Glomerular visceral epithelial cell (primary cell): ENCODE data around the gene STXBP3.

ENCODE experiments used
- DNase-seq: peaks from one replicate; pipeline ENCODE4 v3.0.0-alpha.2; 2016; ENCODE audit errors: extremely low spot score

Gene STXBP3

DNA sequence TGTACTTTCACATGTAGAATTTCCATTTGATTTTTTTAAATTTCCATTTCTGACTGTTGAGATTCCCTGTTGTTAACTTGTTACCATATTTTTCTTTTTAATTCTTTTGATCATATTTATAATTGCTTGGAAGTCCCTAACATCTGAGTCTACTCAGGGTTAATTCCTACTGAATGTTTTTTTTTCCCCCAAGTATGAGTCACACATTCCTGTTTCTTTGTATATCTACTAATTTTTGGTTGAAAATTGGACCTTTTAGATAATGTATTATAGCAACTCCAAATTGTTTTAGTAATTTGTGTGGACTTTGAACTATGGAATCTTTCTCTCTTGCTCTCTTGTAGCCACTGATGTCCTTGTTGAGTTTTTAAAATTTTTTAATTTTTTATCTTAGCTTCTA is 54.6 kb downstream of the STXBP3 start:
- no peak for DNase-seq

DNA sequence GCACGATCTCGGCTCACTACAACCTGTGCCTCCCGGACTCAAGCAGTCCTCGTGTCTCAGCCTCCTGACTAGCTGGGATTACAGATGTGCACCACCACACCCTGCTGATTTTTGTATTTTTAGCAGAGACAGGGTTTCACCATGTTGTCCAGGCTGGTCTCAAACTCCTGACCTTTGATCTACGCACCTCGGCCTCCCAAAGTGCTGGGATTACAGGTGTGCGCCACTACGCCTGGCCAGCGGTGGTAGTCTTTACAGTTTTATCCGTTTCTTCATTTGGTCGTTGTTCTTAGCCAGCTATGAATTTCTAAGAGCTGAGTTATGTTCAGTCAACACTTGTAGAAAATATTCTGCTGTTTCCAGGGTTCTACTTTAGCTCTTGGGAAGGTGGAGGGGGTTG is 57.1 kb downstream of the STXBP3 start:
- DNase-seq = no peak

DNA sequence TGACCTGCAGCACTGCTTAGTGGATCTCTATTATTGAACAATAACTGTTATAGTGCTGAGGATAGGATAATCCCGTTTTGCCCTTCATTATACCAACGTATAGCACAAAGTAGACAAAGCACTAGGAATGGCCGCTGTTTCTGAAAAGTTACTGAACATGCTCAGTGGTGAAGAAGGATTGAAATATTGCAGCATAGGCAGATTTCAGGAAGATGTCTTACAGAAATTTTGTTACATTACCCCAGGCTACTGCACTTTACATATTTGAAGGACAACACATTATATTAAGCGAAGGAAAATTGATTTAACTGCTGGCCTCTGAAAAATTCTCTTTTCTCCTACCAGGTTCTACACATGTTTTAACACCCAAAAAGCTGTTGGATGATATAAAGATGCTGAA is 62.0 kb downstream of the STXBP3 start:
- no peak for DNase-seq

DNA sequence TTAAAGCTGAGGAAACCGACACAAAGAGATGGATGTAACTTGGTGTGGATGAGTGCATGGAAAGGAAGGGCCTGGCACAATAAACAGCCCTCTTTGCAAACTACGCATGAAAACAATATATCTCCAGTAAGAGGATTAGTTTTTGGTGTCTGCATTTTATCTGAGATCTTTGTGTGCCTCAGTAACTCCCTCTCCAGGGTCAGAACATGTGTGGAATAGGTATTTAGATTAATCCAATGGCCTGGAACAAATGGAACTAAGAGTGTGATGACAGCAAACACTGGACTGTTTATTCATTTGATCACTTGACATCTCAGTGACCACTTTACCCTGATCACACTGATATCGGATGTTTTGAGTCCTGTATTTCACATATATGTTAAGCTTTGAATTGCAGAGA is 65.1 kb downstream of the STXBP3 start:
- no peak for DNase-seq

DNA sequence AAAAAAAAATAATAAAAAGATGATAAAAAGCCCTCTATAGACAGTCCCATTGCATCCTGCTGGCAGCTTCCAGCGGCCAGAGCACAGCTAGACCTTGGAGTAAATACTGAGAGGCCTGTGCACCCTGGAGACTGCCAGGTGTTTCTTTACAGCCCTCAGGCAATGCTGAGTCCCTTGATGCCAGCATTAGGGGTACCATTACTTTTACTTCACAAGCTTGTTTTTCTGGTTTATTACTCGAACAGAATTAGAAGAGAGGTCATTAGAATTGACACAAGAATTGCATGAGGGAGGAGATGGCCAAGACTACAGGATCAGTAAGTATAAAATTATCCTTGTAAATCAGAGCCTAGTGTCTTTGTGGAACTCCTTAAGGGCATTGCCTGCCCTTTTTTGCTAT is 66.9 kb downstream of the STXBP3 start:
- no peak for DNase-seq

DNA sequence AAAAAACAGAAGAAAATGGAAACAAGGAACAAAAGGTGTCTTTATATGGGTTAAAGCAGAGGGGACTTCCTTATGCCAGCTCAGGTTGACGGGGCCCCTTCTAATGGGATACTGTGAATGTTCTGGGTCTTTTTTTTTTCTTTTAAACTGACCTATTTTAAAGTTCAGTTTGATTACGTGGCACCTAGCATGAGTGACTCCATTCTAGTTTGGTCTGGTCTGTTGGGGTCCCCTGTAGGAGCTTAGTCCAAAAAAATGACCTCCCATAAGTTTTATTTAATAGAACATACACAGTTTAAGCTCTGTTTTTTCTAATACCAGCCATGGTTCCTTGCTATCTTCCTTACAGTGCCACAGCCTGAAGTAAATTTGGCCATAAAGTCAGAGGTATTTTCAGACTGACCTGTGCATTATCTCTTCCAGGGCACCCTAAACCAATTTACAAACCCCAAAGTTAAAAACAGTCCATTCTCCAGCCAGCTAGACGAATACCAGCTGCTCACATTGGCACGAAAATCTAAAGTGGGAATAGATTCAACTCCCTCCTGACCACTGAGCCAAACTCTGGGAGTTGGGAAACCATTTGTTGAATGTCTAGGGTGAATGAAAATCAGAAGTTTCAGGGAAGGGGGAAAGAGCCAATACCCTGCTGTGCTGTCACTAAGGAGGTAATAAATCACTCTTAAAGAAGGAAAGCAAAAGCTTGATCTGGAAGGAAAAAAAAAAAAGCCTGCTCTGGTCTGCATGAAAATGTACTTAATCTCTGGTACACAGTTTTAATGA is 68.1 kb downstream of the STXBP3 start:
- peak; percentile 10 for DNase-seq

DNA sequence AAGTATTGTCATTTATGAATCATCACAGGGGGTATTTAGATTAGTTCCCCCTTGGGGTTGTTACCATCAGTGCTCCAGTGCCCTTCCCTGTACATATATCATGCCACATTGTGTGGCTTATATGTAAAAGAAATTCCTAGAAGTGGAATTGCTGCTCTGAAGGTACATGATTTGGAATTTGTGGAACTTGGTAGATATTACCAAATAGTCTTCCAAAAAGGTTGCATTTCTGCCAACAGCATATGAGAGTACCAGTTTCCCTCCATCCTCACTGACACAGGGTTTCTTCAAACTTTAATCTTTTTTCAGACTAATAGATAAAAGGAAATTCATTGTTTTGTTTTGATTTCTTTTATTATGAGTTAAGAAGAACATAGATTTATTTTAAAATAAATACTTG is 69.1 kb downstream of the STXBP3 start:
- DNase-seq = no peak

DNA sequence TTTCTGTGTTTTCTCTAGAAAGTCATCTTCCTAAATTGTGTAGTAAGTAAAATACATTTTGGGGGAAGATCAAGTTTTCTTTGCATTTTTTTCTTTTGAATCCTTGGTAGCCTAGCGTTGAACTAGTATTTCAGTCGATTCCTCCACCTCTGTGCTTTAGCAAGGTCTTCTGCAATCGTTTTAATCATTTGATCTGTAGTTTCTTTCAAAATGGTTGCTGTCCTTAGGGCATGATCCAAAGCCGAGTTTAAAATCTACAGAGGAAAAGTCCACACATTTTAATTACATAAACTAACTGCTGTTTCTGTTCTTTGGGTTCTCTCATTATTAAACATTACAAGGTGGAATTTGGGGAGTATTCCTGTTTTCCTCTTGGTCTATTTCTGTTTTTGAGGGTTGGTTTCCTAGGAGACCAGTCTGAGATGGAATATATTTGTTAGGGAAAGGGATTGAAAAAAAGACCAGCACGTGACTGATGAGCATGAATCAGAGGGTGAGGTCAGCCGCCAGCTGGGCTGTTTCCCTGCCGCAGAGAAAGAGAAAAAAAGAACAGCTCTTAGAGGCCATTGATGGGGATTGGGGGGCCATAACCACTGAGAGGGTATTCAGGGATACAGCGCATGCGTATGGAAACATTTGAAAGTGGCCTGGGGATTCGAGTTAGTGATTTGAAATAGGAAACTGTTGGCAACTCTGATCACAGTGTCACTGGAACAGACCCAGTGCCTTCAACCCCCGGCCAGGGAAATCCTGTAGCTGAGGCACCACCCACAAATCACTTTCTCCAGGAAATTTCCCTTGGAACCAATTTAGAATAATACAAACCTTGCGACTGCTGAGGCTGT is 69.8 kb downstream of the STXBP3 start:
- peak; percentile 89 for DNase-seq

DNA sequence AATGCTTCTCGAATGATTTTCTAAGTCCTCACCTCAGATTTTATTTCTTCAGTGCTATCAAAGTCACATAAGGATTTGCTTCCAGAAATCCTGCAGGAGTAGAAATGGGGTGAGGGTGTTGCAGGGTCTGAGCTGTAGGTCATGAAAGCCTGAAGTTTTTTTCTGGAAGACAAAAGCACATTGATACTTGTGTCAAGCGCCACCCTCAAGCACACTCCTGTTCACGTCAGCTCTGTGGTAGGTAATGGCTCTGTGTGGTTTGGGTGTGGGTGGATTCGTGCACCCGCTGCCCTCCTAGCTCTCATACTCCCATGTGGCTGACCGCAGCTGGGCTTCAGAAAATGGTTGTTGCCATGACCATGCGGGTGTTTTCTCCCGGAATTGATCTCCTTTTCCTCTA is 70.5 kb downstream of the STXBP3 start:
- DNase-seq = peak; percentile 23

DNA sequence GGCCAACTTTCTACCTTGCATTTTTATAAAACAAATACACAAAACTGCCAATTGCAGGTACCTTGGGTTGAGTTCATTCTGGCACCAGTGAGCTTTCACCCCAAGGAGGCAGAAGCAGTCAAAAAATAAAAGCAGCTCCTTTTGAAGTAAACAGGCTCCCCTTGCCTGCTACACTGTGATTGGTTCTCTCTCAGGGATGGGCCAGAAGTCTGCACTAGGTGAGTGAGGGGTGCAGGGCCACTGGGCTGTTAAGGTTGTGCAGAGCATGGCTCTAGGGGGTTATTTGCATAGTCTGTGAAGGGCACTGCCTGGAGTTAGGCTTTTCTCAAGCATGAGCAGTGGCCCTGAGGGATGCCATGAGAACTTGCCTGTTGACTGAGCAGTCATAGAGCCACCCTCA is 71.3 kb downstream of the STXBP3 start:
- DNase-seq = no peak

DNA sequence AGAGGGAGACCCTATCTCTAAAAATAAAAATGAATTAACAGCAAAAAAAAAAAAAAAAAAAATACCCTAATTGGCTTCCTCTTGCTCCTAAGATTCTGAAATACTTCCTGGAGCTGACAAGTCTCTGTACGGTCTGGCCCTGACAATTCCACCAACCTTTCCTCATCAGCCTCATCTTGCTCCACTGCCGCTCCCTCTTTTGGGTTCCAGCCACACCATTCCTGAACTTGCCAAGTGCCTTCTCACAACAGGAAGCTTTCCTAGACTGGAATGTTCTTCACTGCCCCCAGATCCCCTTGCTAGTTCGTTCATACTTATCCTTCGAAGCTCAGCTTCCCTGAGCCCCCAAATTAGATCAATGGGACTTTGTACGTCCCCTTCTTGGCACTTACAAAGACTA is 73.4 kb downstream of the STXBP3 start:
- DNase-seq = no peak

DNA sequence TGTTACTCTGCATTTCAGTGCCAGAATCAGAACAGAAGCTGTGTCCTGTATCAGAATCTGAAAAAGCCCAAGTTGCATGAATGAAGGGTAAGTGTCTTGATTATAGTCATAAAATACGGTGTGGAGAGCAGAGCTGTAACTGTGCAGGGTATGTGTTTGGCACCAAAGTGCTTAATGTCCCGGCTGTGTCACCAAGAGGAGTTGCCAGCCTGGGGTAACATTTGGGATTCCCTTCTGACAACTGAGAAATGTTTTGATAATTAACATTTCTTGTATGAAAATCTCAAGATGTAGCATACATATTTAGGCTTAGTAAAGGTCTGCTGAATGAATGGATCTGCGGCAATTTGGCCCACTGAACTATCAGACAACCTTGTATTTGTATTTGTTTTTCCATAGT is 77.2 kb downstream of the STXBP3 start:
- no peak for DNase-seq

DNA sequence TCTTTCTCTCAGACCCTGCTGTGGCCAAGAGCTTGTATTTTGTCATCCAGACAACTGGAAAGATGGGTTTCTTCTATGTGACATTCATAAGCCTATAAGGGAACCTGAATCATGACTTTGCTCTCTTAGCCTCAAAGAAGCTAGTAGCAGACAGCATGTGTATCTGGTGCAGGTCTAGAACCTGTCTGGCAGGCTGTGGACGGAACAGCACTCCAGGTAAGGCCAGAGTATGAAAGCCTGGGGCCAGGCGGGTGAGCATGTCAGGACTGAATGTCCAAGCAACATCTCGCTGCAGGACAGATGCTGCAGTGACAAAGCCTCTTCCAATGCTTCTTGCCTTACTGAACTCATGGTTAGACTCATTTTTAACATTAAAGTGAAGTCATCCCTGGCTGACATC is 77.6 kb downstream of the STXBP3 start:
- no peak for DNase-seq

DNA sequence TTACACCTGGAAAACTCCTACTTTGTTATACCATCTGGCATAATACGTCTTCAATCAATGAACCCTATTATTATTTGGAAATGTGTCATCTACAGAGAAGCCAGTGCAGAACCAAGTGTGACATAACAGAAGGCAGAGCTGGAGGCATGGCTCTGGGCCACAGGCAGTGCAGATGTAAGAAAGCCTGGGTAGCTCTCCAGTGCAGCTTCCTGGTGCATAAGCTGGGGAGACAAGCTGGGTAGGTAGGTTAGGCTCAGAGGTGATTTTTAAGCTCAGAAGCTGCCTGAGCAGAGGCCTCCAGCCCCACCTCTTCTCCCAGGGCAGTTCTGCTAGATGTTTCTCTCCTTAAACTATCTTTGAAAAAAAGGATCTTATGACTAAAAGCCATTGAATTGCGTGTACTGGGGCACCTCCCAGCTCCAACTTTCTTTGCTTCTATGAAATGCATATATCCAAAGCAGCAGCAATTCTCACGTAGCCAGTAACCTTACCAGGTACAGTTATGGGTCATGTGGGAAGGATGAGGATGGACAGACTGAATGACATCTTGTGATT is 79.7 kb downstream of the STXBP3 start:
- DNase-seq = no peak

DNA sequence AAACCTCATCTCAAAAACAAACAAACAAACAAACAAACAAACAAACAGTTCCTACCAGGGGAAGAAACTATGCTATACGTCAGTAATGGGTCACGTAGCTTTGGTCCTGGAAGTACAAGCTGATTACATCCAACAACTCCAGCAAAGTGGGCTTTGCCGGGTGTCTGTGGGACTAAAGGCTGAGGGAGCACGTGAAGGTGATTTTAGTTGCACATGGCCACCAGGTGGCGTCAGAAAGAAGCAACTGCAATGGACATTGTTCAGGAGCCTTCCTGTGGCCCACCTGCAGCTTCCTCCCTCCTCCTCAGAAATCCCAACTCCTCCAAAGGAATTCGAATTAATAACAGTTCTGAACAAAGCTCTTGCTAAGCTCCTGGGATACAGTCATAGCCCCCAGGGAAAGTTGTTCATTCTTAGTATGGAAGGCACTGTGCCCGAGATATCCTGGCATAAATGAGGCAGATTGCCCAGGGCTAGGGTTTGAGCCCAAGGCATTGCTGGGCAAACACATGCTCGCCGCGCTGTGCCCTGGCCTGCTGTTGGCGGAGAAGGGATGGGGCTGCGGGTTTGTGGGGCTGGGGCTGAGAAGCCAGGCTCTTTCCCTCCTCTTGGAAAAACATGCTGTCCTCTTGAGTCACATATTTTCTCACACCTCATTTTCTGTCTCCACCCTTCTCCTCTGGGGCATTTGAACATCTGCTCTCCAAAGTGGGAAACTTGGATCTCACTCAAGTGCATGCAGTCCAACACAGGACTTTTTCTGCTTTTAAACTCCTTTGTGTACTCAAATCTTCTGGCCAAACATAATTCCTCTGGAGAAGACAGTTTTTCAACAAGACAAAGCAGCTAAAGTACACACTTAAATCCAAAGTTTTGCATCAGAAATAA is 81.8 kb downstream of the STXBP3 start:
- DNase-seq = peak; percentile 81

DNA sequence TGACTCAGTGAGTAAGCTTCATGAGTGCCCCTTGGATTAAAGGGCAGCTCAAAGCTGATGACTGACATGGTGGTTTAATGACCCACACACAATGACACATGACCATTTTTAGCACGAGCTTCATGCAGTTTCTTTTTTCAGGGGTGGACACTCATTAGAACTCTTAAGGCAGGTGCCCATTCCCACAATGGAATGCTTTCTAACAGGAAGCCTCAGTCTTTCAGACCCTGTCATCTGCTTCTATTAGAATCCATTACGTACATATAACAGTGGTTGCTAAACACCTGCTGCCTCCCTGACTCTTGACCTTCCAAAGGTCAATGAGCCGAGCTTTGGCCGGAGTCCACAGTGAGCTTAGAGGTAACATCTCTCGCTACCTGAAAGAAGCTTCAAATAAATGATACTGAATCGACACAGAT is 83.0 kb downstream of the STXBP3 start:
- peak; percentile 42 for DNase-seq

DNA sequence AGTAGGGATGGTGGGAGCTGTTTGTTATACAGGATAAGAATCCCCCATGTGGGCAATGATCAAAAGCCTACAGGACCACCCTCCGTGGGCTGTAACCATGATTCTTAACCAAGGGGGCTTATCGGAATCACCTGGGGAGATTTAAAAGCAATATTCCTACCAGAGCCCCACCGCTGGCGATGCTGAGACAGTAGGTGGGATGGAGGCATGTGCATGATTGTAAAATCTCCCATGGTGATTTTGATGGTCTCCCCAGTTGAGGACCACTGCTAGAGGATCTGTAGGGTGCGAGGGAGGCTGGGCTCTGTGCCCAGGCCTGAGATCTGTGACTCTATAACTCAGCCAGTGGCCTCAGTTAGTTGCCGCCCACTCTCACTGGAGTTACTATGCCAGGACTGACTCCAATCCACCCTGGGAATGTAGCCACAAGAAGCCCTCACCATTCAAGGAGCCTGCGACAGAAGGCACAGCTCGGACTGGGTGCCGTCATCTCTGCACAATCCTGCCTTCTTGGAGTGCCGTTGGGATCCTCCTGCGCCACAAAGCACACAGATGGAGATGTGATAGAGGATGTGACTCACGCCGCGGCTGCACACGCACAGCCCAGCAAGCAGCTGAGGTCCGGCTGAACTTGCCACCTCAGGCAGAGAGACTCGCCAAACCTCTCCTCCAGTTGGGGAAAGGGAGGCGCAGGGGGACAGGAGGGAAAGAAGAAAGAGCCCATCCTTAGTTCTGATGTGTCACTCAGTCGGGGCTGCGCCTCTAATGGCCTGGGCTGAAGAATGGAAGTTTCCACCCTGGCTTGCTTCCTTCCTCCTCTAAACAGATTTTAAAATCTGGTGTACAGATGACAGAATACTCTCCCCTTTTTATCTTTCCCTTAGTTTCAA is 83.9 kb downstream of the STXBP3 start:
- DNase-seq = peak; percentile 86

DNA sequence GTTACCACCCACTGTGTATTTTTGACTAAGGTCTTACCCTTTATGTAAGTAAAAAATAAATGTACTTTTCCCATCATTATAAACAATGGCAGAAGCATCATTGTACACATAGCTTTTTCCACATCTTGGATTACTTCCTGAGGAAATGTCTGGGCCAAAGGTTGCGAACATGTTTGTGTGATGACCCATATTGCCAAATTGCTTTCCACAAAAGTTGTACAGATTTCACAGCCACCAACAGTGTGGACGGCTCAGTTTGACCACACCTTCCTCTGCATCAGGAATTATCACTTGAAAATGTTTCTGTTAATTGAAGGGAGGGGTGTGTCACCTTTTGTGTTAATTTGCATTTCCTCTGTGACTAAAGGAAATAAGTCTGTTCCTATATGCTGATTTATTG is 84.8 kb downstream of the STXBP3 start:
- no peak for DNase-seq

DNA sequence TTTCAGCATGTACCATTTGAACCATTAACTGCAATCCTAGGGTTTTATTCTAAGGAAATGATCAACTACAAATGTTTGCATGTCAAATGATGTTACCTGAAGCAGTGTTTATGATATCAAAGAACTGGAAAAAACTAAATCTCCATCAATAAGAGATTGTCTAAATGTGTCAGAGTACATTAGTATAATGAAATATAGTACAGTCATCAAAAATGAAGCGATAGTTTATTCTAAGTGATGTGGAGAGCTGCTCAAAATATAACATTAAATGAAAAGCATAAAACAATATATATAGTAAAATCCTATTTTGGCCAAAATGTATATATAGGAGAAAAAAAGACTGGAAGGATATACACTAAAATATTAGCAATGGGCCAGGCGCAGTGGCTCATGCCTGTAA is 86.5 kb downstream of the STXBP3 start:
- no peak for DNase-seq

DNA sequence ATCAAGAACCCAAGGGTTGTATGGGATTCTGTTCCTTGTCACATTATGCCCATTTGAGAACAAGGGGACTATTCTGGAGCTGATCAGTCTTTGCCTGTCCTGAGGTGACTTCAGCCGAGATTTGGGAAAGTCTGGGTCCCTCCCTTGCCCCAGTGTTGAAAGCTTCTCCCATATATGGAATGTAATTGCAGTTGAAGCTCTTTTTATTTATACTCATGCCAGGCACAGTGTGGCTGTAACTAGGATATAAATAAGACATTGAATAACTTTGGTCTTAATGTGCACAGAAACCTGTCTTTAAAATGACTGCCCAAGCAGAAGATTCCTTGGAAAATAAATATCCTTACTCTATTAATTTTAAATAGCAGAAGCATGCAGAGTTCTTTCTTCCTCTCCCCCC is 95.2 kb downstream of the STXBP3 start:
- no peak for DNase-seq
